ENCODE measurements around the gene TYW3. TPM values are rescaled to one million over a fixed set of nuclear protein-coding genes. Genes with fewer than 3 reads are reported as not detected.
"Not testable (repeated sequence)": the region's sequence is repeated elsewhere in the genome, so short reads cannot be mapped to it uniquely, and the experiment has no call there.

Gene TYW3
- total RNA-seq, 2 donors from 2014 or later: 13.3 to 16.4 TPM

DNA sequence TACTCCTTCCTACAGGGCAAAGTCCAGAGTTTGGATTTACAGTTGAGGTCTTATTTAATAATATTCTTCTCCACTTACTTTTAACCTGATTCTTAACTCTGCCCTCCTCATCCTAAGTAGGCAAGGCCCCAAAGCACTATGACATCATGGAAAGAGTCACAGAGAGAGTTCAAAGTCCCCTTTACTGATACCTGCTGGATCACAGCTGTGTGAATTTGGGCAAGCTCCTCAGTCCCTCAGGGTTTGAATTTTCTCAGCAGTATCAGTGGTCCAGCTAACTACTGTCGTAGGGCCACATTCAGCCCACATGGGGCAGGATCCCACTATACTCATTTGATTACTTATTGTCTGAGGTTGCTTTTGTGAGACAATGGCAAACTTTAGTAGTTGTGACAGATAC, 16.0 kb downstream of the TYW3 start:
- peaks cover 38% of the 10 kb centered on the region for H3K36me3 ChIP-seq
- no peaks in the 10 kb centered on the region for H3K9me3 ChIP-seq

DNA sequence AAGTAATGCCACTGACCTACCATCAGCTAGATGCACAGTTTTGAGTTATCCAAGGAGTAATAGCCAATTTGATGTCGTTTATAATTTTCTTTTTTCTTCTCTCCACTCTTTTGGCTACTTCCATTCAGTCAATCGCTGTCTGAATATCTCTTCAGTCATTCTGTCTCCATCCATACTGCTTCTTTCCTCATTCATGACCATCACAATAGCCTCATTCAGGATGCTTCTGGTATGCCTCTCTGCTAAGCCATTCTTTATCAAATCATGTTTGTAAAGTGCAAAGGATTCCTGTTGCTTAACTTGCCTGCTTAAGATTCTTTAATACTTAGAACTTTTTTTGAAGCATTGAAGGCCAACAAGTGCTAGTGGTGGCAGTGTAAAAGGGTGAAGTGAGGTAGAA, 20.2 kb downstream of the TYW3 start:
- no peaks in the 10 kb centered on the region for H3K4me1 ChIP-seq (ENCODE audit: control insufficient read depth in 1 of 2, low read depth in 2 of 2)
- ATAC-seq (ENCODE audit: insufficient number of reproducible peaks, low FRiP score, low read depth) (no peak), DNase-seq (ENCODE audit: low spot score) (no peak)
- no peaks in the 10 kb centered on the region for H3K27me3 ChIP-seq (replicated peaks; ENCODE audit: insufficient read depth)
- H3K4me3 ChIP-seq: no peak overlapping the region
- TF ChIP-seq, protein P1, sequence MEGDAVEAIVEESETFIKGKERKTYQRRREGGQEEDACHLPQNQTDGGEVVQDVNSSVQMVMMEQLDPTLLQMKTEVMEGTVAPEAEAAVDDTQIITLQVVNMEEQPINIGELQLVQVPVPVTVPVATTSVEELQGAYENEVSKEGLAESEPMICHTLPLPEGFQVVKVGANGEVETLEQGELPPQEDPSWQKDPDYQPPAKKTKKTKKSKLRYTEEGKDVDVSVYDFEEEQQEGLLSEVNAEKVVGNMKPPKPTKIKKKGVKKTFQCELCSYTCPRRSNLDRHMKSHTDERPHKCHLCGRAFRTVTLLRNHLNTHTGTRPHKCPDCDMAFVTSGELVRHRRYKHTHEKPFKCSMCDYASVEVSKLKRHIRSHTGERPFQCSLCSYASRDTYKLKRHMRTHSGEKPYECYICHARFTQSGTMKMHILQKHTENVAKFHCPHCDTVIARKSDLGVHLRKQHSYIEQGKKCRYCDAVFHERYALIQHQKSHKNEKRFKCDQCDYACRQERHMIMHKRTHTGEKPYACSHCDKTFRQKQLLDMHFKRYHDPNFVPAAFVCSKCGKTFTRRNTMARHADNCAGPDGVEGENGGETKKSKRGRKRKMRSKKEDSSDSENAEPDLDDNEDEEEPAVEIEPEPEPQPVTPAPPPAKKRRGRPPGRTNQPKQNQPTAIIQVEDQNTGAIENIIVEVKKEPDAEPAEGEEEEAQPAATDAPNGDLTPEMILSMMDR (IDR thresholded peaks at IDR 0.05): no peak
- no peak overlapping the region for H3K27ac ChIP-seq
- H3K36me3 ChIP-seq: peaks cover 49% of the 10 kb centered on the region
- H3K9me3 ChIP-seq: no peaks in the 10 kb centered on the region

More for the DNA sequence above, 16.0 kb downstream of the TYW3 start:
- H3K27ac ChIP-seq: no peak overlapping the region
- no peak overlapping the region for H3K4me3 ChIP-seq
- DNase-seq (ENCODE audit: low spot score) (no peak), ATAC-seq (ENCODE audit: insufficient number of reproducible peaks, low FRiP score, low read depth) (no peak)
- TF ChIP-seq, protein P1 (IDR thresholded peaks at IDR 0.05): no peak
- no peaks in the 10 kb centered on the region for H3K4me1 ChIP-seq (ENCODE audit: control insufficient read depth in 1 of 2, low read depth in 2 of 2)
- no peaks in the 10 kb centered on the region for H3K27me3 ChIP-seq (replicated peaks; ENCODE audit: insufficient read depth)

DNA sequence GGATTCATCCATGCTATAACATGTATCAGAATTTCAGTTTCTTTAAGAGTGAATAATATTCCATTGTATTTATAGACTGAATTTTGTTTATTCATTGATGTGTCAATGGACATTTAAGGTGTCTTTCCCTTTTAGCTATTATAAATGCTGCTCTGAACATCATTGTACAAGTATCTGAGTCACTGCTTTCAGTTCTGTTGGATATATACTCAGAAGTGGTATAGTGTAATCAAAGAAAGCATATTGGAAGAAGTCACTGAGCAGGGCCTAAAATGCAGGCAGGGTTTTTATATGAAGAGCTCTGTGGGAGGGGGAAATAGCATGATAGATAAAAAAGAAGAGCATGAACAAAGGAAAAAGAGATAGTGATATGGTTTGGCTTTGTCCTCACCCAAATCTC, 22.5 kb downstream of the TYW3 start:
- ATAC-seq (ENCODE audit: insufficient number of reproducible peaks, low FRiP score, low read depth): no peak
- Histone ChIP-seq H3K27me3 (replicated peaks; ENCODE audit: insufficient read depth) (no peaks in the 10 kb centered on the region), H3K27ac (no peak overlapping the region), H3K4me3 (no peak overlapping the region), H3K4me1 (ENCODE audit: control insufficient read depth in 1 of 2, low read depth in 2 of 2) (no peaks in the 10 kb centered on the region), H3K36me3 (peaks cover 34% of the 10 kb centered on the region), H3K9me3 (no peaks in the 10 kb centered on the region)
- TF ChIP-seq, protein P1 (IDR thresholded peaks at IDR 0.05): no peak
- no peak for DNase-seq (ENCODE audit: low spot score)

DNA sequence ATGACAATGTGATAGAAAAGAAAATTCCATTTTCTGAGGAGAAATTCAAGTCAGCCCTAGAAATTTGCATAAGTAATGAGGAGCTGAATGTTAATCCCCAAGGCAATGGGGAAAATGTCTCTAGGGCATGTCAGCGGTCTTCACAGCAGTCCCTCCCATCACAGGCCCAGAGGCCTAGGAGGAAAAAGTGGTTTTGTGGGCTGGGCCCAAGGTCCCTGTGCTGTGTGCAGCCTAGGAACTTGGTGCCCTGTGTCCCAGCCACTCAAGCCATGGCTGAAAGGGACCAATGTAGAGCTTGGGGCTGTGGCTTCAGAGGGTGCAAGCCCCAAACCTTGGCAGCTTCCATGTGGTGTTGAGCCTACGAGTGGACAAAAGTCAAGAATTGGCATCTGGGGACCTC, 23.7 kb downstream of the TYW3 start:
- not testable (repeated sequence) for H3K4me3 ChIP-seq; DNase-seq (ENCODE audit: low spot score); ATAC-seq (ENCODE audit: insufficient number of reproducible peaks, low FRiP score, low read depth); H3K9me3 ChIP-seq; H3K27me3 ChIP-seq (replicated peaks; ENCODE audit: insufficient read depth); H3K27ac ChIP-seq; H3K4me1 ChIP-seq (ENCODE audit: control insufficient read depth in 1 of 2, low read depth in 2 of 2)
- H3K36me3 ChIP-seq: peaks cover 28% of the 10 kb centered on the region

DNA sequence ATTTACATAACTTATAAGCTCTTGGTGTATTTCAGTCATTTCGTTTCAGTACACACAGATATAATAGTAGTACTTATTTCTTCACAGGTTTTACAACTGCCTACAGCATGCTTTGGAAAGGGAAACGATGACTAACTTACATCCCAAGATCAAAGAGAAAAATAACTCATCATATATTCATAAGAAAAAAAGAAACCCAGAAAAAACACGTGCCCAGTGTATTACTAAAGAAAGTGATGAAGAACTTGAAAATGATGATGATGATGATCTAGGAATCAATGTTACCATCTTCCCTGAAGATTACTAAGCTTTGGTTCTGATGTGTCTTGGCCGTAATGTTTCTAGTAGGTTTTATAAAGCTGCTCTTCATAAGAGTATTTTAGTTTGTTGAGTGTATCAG, 30.9 kb downstream of the TYW3 start:
- Histone ChIP-seq H3K27me3 (replicated peaks; ENCODE audit: insufficient read depth) (no peaks in the 10 kb centered on the region), H3K4me1 (ENCODE audit: control insufficient read depth in 1 of 2, low read depth in 2 of 2) (no peaks in the 10 kb centered on the region), H3K9me3 (no peaks in the 10 kb centered on the region), H3K4me3 (no peak overlapping the region), H3K27ac (no peak overlapping the region), H3K36me3 (no peaks in the 10 kb centered on the region)
- TF ChIP-seq, protein P1 (IDR thresholded peaks at IDR 0.05): no peak
- DNase-seq (ENCODE audit: low spot score): no peak
- ATAC-seq (ENCODE audit: insufficient number of reproducible peaks, low FRiP score, low read depth): no peak

DNA sequence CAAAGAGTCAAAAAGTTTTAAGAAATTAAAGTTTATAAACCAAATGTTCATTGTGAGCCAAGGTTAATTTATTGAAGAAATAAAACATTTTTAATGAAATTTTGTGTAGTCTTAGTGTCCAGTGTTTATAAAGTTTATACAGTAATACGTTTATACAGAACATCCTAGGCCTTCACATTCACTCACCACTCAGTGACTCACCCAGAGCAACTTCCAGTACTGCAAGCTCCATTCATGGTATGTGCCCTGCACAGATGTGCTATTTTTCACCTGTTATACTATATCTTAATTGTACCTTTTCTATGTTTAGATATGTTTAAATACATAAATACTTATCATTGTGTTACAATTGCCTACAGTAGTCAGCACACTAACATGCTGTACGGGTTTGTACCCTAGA, 33.6 kb downstream of the TYW3 start:
- no peaks in the 10 kb centered on the region for H3K27me3 ChIP-seq (replicated peaks; ENCODE audit: insufficient read depth)
- H3K9me3 ChIP-seq: no peaks in the 10 kb centered on the region
- TF ChIP-seq, protein P1 (IDR thresholded peaks at IDR 0.05): no peak
- H3K36me3 ChIP-seq: no peaks in the 10 kb centered on the region
- DNase-seq (ENCODE audit: low spot score) (no peak), ATAC-seq (ENCODE audit: insufficient number of reproducible peaks, low FRiP score, low read depth) (no peak)
- no peak overlapping the region for H3K4me3 ChIP-seq
- no peak overlapping the region for H3K27ac ChIP-seq
- H3K4me1 ChIP-seq (ENCODE audit: control insufficient read depth in 1 of 2, low read depth in 2 of 2): no peaks in the 10 kb centered on the region
